ENCODE data around the gene OIP5.
A peak's percentile ranks its signal among the peaks of the same experiment; 100 is the strongest.
"Not testable (repeated sequence)": the region's sequence is repeated elsewhere in the genome, so short reads cannot be mapped to it uniquely, and the experiment has no call there.

Gene OIP5

GRCh38 chr15:41286665-41287333 lies 45.6 kb downstream of the OIP5 start:
- H3K4me3 ChIP-seq (replicated peaks; ENCODE audit: low read depth, low read length) = no peak overlapping the region
- DNase-seq (ENCODE audit: extremely low read depth, low read depth) = no peak
- no peak for TF ChIP-seq CTCF (IDR thresholded peaks at IDR 0.05; ENCODE audit: low read depth, low read length, missing control alignments)

DNA sequence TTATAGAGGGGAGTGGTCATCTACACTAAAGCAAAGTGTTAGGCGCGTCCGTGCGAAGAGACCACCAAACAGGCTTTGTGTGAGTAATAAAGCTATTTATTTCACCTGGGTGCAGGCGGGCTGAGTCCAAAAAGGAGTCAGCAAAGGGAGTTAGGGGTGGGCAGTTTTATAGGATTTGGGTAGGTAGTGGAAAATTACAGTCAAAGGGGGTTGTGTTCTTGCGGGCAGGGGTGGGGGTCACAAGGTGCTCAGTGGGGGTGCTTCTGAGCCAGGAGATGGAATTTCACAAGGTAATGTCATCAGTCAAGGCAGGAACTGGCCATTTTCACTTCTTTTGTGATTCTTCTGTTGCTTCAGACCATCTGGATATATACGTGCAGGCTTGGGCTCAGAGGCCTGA lies 47.1 kb downstream of the OIP5 start:
- DNase-seq (ENCODE audit: extremely low read depth, low read depth) = no peak
- TF ChIP-seq CTCF (IDR thresholded peaks at IDR 0.05; ENCODE audit: low read depth, low read length, missing control alignments) = no peak
- peak overlapping the region; percentile 62 for H3K4me3 ChIP-seq (replicated peaks; ENCODE audit: low read depth, low read length)

DNA sequence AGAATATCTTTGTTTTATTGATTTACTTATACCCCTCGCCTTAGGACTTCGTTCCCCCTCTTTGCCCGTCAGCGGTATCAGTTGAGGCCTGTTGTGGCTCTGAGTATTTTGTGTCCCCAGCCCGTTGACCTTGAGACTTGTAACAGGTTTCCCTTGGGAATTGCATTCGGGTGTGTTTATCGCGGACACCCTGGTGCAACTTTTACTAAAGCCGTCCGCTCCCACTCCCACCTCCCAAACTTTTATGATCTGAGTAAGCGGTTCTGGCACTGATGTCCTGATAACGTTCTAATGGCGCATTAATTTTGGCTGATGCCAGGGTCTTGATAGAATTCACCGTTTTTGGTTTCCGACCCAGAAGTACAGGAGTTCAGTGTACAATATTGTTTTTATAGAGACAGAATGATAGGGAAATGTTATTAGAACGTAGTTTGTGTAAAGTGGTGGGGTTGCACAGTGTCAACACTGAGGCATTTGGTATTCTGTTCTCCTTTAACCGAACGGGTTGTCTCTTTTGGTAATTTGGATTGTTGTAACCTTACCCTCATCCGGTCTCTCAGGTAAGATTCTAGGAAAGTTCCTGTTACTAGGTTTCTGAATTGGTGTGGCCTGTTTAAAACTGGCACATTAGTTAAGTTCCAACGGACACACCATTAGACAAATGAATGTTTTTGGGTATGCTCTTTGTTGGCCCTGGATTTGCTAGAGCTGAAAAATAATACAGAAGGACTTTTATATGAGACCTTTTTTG lies 47.8 kb downstream of the OIP5 start:
- no peak for TF ChIP-seq CTCF (IDR thresholded peaks at IDR 0.05; ENCODE audit: low read depth, low read length, missing control alignments)
- no peak for DNase-seq (ENCODE audit: extremely low read depth, low read depth)

DNA sequence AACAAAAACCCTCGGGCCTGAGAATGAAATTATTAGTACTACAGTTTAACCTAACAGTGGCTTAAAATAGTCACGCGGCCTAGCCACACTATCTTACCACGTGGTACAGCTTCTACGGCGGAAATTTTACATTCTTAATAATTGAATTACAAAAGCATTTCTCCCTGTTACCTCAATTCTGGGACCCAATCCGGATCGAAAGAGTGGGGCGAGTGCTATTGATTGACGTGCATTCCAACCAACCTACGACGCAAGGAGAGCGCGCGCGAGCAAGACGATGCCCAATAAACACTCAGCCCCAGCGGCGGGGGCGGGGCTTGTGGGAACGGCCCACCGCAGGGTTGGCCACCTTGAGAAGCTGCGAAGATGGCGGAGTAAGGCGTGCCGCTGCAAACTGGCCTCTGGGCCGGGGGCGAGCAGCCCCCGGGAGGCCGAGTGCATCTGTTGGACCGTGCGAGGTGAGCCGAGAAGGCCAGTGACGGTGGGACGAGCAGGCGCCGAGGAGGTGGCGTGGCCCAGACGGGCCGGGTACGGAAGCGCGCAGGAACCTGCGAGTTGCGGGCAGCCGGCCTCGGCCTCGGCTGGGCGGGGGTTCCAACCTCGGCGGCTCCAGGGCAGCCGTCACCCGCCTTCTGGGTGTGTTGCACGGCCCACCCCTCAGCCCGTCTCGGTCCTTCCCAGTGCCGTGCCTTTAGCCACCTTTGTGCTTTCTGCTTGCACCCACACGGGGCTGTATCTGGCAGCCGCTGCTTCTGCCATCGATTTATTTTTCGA lies 48.6 kb downstream of the OIP5 start:
- peak overlapping the region; percentile 62 for H3K4me3 ChIP-seq (replicated peaks; ENCODE audit: low read depth, low read length)
- peak; percentile 99 for DNase-seq (ENCODE audit: extremely low read depth, low read depth)
- TF ChIP-seq CTCF (IDR thresholded peaks at IDR 0.05; ENCODE audit: low read depth, low read length, missing control alignments) = no peak

More for the DNA sequence above, 47.8 kb downstream of the OIP5 start:
- peak overlapping the region; percentile 62 for H3K4me3 ChIP-seq (replicated peaks; ENCODE audit: low read depth, low read length)

DNA sequence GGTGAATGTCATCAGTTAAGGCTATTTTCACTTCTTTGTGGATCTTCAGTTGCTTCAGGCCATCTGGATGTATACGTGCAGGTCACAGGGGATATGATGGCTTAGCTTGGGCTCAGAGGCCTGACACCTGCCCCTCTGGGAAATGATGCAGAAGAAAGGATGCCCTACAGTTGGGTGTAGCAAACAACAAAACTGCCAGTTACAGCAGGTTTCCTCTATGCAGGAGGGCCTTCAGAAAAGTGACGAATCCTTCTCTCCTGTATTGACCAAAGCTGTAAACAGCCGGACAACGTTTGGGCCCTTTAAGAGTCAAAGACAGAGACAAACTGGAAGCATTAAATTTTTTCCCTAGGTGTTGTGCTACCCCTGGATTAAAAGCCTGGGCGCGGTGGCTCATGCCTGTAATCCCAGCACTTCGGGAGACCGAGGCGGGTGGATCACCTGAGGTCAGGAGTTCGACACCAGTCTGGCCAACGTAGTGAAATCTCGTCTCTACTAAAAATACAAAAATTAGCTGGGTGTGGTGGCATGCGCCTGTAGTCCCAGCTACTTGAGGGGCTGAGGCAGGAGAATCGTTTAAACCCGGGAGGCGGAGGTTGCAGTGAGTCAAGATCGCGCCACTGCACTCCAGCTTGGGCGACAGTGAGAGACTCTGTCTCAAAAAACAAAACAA lies 49.3 kb downstream of the OIP5 start:
- not testable (repeated sequence) for H3K4me3 ChIP-seq (replicated peaks; ENCODE audit: low read depth, low read length); DNase-seq (ENCODE audit: extremely low read depth, low read depth)

DNA sequence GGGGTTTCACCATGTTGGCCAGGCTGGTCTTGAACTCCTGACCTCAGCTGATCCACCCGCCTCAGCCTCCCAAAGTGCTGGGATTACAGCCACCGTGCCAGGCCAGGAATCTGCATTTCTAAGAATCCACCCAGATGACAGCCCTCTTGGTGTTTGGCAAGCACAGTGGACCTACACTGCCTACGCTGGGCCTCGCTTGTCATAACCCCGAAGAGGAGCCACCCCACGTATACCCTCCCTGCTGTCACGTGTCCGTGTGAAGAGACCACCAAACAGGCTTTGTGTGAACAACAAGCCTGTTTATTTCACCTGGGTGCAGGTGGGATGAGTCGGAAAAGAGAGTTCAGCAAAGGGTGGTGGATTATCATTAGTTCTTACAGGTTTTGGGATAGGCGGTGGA lies 50.0 kb downstream of the OIP5 start:
- H3K4me3 ChIP-seq (replicated peaks; ENCODE audit: low read depth, low read length); DNase-seq (ENCODE audit: extremely low read depth, low read depth): not testable (repeated sequence)

DNA sequence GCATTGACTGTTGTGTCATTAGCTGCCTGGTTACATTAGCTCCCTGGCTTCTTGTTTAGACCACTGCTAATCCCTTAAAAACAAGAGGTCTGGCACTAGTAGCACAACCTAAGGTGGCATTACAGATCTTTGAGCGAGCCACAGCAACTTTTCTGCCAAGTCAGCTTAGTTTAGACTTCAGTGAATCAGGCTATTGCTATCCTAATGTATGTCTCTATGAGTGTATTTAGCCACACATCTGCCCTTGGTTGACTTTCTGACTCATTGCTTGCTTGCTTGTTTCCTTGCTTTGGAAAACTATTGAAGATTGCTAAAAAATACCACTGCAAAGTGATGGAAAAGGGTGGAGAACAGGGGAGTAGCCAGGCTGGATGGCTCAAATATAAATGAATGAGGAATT lies 51.2 kb downstream of the OIP5 start:
- no peak for TF ChIP-seq CTCF (IDR thresholded peaks at IDR 0.05; ENCODE audit: low read depth, low read length, missing control alignments)
- DNase-seq (ENCODE audit: extremely low read depth, low read depth) = peak; percentile 71
- H3K4me3 ChIP-seq (replicated peaks; ENCODE audit: low read depth, low read length) = no peak overlapping the region
